Measurements from ENCODE around the gene AFF1. TPM values are rescaled to one million over a fixed set of nuclear protein-coding genes. Genes with fewer than 3 reads are reported as not detected.
"Not testable (repeated sequence)": the region's sequence is repeated elsewhere in the genome, so short reads cannot be mapped to it uniquely, and the experiment has no call there.

AFF1 gene
- total RNA-seq, 4 donors from 2014 or later, result 26.7 to 200 (median 92.5) TPM

GRCh38 chr4:86978709-86979108, 43.9 kb downstream of the AFF1 start:
- TF ChIP-seq CTCF (IDR thresholded peaks at IDR 0.05) (no peak), POLR2A (IDR thresholded peaks at IDR 0.05) (no peak)
- H3K4me3 ChIP-seq, result no peak overlapping the region
- H3K27ac ChIP-seq, result no peak overlapping the region
- intact Hi-C loops (cut with DNase I; ENCODE audit: low total_unique reads), result no loop called here
- DNase-seq, result no peak
- H3K9me3 ChIP-seq, result no peaks in the 10 kb centered on the region
- no peaks in the 10 kb centered on the region for H3K27me3 ChIP-seq
- no peaks in the 10 kb centered on the region for H3K4me1 ChIP-seq
- H3K36me3 ChIP-seq, result no peaks in the 10 kb centered on the region

- Histone ChIP-seq H3K36me3 (no peaks in the 10 kb centered on the region), H3K9me3 (no peaks in the 10 kb centered on the region), H3K4me3 (no peak overlapping the region), H3K27me3 (no peaks in the 10 kb centered on the region), H3K4me1 (no peaks in the 10 kb centered on the region), H3K27ac (no peak overlapping the region)
- intact Hi-C loops (cut with DNase I; ENCODE audit: low total_unique reads), result no loop called here
- no peak for DNase-seq
- no peak for TF ChIP-seq POLR2A (IDR thresholded peaks at IDR 0.05)
- no peak for TF ChIP-seq CTCF (IDR thresholded peaks at IDR 0.05)
Measured at GRCh38 chr4:86980230-86980629, 45.4 kb downstream of the AFF1 start.

GRCh38 chr4:86981789-86982188, 47.0 kb downstream of the AFF1 start:
- no peaks in the 10 kb centered on the region for H3K27me3 ChIP-seq
- no peak overlapping the region for H3K27ac ChIP-seq
- H3K4me3 ChIP-seq, result no peak overlapping the region
- no peaks in the 10 kb centered on the region for H3K4me1 ChIP-seq
- TF ChIP-seq CTCF (IDR thresholded peaks at IDR 0.05) (no peak), POLR2A (IDR thresholded peaks at IDR 0.05) (no peak)
- no peak for DNase-seq
- no peaks in the 10 kb centered on the region for H3K36me3 ChIP-seq
- no peaks in the 10 kb centered on the region for H3K9me3 ChIP-seq
- intact Hi-C loops (cut with DNase I; ENCODE audit: low total_unique reads), result no loop called here

GRCh38 chr4:86985852-86986251, 51.0 kb downstream of the AFF1 start:
- H3K9me3 ChIP-seq; H3K4me3 ChIP-seq; H3K27me3 ChIP-seq; H3K4me1 ChIP-seq; H3K27ac ChIP-seq; intact Hi-C loops (cut with DNase I; ENCODE audit: low total_unique reads); DNase-seq; H3K36me3 ChIP-seq: not testable (repeated sequence)

- not testable (repeated sequence) for H3K27me3 ChIP-seq, H3K27ac ChIP-seq, H3K9me3 ChIP-seq, H3K4me3 ChIP-seq, DNase-seq, H3K4me1 ChIP-seq, H3K36me3 ChIP-seq
- intact Hi-C loops (cut with DNase I; ENCODE audit: low total_unique reads), result loop anchor here (10.0 kb wide), 1 partner anchor 45 kb away; no protein-coding TSS in a partner anchor
Measured at GRCh38 chr4:86989658-86990057, 54.8 kb downstream of the AFF1 start.

GRCh38 chr4:86990510-86990909, 55.7 kb downstream of the AFF1 start:
- Histone ChIP-seq H3K27ac (no peak overlapping the region), H3K36me3 (no peaks in the 10 kb centered on the region), H3K4me3 (no peak overlapping the region), H3K9me3 (no peaks in the 10 kb centered on the region), H3K4me1 (no peaks in the 10 kb centered on the region), H3K27me3 (no peaks in the 10 kb centered on the region)
- no peak for DNase-seq
- TF ChIP-seq CTCF (IDR thresholded peaks at IDR 0.05) (no peak), POLR2A (IDR thresholded peaks at IDR 0.05) (no peak)
- intact Hi-C loops (cut with DNase I; ENCODE audit: low total_unique reads), result loop anchor here (10.0 kb wide), 1 partner anchor 46 kb away; no protein-coding TSS in a partner anchor

Measured in uterus (tissue), 4 donors.